HG02852 (cell line): ENCODE data around the gene CLEC11A.
"Not testable (repeated sequence)": the region's sequence is repeated elsewhere in the genome, so short reads cannot be mapped to it uniquely, and the experiment has no call there.

Experiments used
- ATAC-seq: cut with Tn5 transposase; IDR thresholded peaks from one replicate; pipeline ENCODE4 v1.9.1; 2021; ENCODE audit warnings: mild to moderate bottlenecking, moderate library complexity; ENCODE audit not compliant: unreplicated experiment

CLEC11A gene

GRCh38 chr19:50721441-50722137 is 1.6 kb upstream of the CLEC11A start:
- no peak for ATAC-seq

GRCh38 chr19:50722201-50723013 is 757 bp upstream of the CLEC11A start:
- ATAC-seq, result no peak

GRCh38 chr19:50723735-50724521 is 764 bp downstream of the CLEC11A start:
- ATAC-seq, result no peak

- peak; percentile 63 for ATAC-seq
Measured at GRCh38 chr19:50724522-50725217, 1.5 kb downstream of the CLEC11A start.

DNA sequence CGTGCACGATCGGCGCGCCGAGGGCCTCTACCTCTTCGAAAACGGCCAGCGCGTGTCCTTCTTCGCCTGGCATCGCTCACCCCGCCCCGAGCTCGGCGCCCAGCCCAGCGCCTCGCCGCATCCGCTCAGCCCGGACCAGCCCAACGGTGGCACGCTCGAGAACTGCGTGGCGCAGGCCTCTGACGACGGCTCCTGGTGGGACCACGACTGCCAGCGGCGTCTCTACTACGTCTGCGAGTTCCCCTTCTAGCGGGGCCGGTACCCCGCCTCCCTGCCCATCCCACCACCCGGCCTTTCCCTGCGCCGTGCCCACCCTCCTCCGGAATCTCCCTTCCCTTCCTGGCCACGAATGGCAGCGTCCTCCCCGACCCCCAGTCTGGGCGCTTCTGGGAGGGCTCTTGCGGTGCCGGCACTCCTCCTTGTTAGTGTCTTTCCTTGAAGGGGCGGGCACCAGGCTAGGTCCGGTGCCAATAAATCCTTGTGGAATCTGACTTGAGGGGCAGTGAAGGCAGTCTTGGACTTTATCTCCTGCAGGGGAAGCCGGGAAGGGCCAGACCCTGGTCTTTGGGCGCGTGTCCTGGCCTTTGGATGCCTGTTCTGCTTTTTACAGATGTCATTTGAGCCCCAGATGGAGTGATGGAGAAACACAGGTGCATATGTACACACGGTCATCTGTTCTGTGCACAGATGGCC is 2.2 kb downstream of the CLEC11A start:
- ATAC-seq, result peak; percentile 24

GRCh38 chr19:50725911-50726230 is 2.7 kb downstream of the CLEC11A start:
- no peak for ATAC-seq

DNA sequence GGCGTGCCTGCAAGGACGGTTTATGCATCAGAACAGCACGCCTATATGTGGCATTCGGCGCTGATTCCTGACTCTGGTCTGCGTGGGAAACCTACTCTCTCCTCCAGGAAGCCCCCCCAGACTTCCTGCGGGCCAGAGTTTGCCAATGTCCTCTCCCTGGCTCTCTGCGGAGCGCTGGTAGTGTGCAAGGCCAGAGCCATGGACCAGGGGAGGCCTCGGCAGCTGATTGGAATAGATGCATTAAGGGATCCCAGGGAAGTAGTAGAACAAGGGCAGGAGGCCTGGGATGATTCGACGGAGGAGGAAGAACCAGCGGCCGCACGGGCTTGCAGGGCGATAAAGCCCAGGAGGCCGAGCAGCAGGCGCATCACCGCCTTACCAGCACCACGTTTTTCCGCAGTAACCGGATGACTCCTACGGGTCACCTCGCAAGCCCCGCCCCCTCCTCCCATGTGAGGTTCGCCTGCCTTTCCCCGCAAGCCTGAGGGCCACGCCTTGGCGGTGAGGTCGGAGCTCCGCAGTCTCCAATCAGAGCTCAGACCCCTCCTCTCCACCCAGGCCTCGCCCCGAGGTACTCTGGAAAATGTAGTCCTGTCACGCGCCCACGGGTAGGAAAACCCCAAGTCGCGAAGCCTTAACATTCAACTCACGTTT is 5.0 kb downstream of the CLEC11A start:
- ATAC-seq, result no peak

DNA sequence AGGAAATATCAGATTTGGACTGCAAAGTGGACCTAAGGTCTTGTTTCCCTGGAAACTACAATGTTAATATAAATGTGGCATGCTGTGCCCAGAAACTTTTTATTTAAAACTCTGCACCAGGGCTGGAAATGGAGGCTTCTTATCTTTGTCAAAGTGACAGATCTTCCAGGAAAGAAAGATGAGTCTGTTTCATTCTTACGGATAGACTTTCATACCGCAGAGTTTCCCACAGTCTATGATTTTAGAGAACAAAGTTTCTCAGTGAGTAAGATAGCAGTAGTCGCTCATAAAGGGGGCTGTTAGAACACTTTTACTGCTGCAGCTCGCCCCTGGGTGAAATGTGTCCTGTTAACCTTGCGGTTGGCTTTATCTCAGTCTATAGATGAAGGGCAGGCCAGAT is 6.7 kb downstream of the CLEC11A start:
- ATAC-seq, result no peak

DNA sequence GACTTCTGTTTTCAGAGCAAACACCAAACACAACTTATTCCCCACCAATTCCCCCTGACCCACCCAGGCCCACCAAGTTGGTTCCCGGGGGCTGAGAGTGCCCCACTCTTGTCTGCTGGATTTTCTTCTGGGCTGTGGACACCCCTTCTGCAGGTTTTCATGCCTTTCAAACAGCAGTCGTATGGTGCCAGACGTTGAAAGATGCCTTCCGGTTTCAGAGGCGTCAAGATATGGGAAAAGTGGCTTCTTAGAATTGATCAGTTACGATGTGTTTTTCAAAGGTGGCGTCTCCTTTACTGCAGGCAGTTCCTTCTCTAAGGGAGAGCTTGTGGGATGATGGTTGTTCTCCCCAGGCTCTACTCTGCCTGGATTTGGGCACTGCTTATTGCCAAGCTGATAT is 12.7 kb downstream of the CLEC11A start:
- ATAC-seq, result no peak

DNA sequence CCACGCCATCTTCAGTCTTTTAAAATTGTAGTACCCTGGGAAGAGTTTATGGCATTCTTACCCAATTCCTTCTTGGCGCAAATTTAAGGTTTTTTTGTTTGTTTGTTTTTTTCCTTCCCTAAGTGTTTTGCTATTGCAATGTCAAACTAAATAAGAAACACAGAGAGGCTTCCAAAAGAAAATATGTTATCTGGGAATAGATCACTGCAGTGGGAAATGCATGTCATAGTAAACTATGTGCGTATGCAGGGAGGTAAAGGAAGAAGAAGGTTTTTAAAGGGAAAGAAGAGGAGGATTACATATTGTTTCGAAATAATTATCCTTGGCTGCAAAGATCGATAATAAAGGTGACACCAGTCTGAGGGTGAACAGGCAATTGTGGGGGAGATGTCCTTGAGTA is 13.2 kb downstream of the CLEC11A start:
- no peak for ATAC-seq

- no peak for ATAC-seq
Measured at GRCh38 chr19:50739132-50739913, 16.2 kb downstream of the CLEC11A start.

DNA sequence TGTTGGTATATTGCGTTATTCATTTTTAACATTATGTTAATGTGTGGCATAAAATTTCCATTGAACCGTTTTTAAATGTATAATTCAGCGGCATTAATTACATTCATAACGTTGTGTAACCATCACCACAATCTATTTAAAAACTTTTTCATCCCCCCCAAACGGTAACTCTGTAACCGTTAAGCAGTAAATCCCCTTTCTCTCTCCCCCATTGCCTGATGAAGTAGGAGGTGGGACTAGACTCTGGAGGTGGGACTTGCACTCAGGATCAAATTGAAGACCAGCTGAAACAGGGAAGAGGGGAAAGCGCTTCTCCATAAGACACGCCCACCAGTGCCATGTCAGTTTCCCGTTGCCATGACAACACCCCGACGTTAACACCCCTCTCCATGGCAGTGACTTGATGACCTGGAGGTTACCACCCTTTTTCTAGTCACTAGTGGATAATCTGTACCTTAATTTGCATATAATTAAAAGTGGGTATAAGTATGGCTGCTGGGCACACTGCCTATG is 16.8 kb downstream of the CLEC11A start:
- no peak for ATAC-seq

DNA sequence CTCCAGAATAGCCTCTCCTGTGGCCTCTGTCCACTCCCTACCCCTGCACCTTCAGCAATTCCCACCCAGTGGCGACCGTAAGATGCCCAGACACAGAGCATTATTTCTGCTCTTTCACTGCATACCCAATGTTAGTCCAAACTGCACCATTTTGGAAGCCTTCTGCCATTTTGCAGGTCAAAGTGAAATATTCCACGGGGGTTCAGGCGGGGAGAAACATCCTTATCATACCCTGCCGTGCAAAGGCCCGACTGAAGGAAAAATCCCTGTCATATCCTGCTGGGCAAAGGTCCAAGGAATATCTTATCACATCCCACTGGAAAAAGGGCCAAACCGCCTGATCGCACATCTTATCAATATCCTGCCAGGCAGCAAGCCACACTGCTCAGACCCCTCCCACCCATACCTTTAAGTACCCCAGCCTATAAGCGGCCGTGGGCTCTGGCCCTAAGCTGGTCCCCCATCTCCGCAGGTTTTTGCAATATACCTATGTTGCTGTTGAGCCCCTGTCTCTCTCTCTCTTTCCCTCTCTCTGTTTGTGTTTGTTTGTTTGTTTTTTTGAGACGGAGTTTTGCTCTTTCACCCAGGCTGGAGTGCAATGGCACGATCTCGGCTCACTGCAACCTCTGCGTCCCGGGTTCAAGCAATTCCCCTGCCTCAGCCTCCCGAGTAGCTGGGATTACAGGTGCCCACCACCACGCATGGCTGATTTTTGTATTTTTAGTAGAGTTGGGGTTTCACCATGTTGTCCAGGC is 18.2 kb downstream of the CLEC11A start:
- no peak for ATAC-seq

DNA sequence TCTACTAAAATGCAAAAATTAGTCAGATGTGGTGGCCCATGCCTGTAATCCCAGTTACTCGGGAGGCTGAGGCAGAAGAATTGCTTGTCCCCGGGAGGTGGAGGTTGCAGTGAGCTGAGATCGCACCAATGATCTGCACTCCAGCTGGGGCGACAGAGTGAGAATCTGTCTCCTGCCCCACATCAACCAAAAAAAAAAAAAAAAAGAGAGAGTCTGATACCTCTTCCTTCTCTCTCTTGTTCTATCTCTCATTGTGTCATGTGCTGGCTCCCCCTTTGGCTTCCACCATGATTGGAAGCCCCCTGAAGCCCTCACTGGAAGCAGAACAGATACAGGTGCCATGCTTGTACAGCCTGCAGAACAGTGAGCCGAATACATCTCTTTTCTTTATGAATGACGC is 20.4 kb downstream of the CLEC11A start:
- no peak for ATAC-seq

DNA sequence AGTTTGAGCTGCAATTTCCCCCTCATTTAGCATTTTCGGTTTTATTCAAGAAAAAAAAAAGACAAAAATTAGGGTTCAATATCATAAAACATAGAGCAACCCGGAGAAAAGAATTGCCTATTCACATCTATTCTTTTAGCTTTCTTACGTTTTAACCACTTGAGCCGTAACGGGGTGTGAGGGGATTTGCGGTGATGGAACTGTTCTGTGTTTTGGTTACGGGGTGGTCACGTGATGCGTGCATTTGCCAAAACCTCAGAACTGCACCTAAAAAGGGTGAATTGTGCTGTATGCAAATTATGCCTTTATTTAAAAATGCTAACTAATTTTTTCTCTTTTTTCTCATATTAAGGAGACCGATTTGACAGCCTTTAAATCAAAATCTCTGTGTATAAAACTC is 22.1 kb downstream of the CLEC11A start:
- no peak for ATAC-seq

- not testable (repeated sequence) for ATAC-seq
Measured at GRCh38 chr19:50747141-50747540, 24.0 kb downstream of the CLEC11A start.

GRCh38 chr19:50749490-50749889 is 26.3 kb downstream of the CLEC11A start:
- ATAC-seq, result no peak

- ATAC-seq, result no peak
Measured at GRCh38 chr19:50750010-50750409, 26.8 kb downstream of the CLEC11A start.
